Skeletal muscle tissue (tissue), 4 donors: Measurements from ENCODE around the gene RBM17. TPM values are rescaled to one million over a fixed set of nuclear protein-coding genes. Genes with fewer than 3 reads are reported as not detected.
"Not testable (repeated sequence)": the region's sequence is repeated elsewhere in the genome, so short reads cannot be mapped to it uniquely, and the experiment has no call there.

ENCODE experiments used
- H3K27ac ChIP-seq: one replicate; pipeline ENCODE4 v1.7.0; 2013; ENCODE audit warnings: mild to moderate bottlenecking, low read depth, low read length, inconsistent platforms
- H3K27me3 ChIP-seq, 3 donors: one replicate each; pipeline ENCODE4 v1.7.0; 2013; ENCODE audit warnings: low read length in 3 of 3; ENCODE audit not compliant: control insufficient read depth in 3 of 3, insufficient read depth in 3 of 3
- H3K36me3 ChIP-seq, 3 donors: one replicate each; pipeline ENCODE4 v1.7.0; 2013; ENCODE audit warnings: low read length in 3 of 3; ENCODE audit not compliant: control insufficient read depth in 3 of 3, insufficient read depth in 3 of 3
- H3K4me1 ChIP-seq, 3 donors: one replicate each; pipeline ENCODE4 v1.7.0; 2013; ENCODE audit warnings: low read length in 3 of 3, mild to moderate bottlenecking in 3 of 3; ENCODE audit not compliant: control insufficient read depth in 3 of 3, insufficient read depth in 3 of 3
- H3K4me3 ChIP-seq, 3 donors: one replicate each; pipeline ENCODE4 v1.7.0; 2013; ENCODE audit warnings: low read length in 3 of 3
- H3K9ac ChIP-seq, 3 donors: one replicate each; pipeline ENCODE4 v1.7.0; 2013; ENCODE audit warnings: low read length in 3 of 3, mild to moderate bottlenecking in 3 of 3, moderate library complexity in 2 of 3, low read depth in 1 of 3
- H3K9me3 ChIP-seq, 3 donors: one replicate each; pipeline ENCODE4 v1.7.0; 2013; ENCODE audit warnings: low read length in 3 of 3; ENCODE audit not compliant: control insufficient read depth in 3 of 3
- total RNA-seq: library from RNA; depleted of rRNA; stranded (reverse); fragments of >200 nt; gene quantifications from one replicate; pipeline ENCODE4 v1.2.3, GENCODE V29; 2014
- donor health status: Osteomylitis.

Gene RBM17
- total RNA-seq, 1 donor from 2014 or later = 41.2 TPM

DNA sequence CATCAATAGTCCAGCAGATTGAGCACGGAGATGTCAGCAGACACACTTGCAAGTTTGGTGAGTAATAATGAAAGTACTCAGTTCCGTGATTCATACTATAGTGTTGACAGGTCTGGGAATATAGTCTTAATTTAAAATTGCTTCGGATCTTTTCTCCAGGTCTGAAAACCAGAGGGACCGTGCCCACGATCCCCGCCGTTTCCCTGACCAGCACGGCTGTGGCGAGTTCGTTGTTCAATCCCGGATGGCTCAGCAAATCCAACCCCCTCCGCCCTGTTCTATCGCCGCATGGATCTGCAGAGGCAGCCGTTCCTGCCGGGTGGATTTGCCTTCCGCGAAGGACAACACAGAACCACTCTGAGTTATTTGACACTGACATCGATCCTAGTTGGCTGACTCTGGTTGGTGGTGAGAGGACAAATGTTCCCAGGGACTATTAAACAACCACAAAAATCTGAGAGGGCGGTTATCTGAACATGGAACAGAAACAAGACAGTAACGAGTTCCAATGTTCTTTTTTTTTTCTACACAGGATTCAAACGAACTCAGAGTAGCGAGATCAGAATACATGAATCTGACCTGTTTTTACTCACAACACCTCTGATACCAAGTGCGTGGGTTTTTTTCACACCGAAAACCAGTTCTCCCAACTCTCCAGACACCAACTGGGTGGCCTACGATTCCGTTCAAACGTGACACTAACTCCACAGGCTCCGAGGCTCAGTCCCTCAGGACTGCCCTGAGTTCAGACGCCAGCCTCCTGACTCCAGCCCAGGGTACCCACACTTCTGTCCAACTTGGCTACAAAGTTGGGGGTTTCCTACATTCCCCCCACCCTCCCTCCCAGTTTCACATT lies 52.7 kb downstream of the RBM17 start:
- Histone ChIP-seq H3K27me3 (no peaks in the 10 kb centered on the region), H3K9ac (peak overlapping the region; percentile 71 to 84 (median 73)), H3K4me3 (peak overlapping the region; percentile 57 to 75 (median 72)), H3K36me3 (no peaks in the 10 kb centered on the region), H3K27ac (peak overlapping the region; percentile 81), H3K9me3 (no peaks in the 10 kb centered on the region), H3K4me1 (peaks cover 26 to 37% (median 35%) of the 10 kb centered on the region in 3 donors)

DNA sequence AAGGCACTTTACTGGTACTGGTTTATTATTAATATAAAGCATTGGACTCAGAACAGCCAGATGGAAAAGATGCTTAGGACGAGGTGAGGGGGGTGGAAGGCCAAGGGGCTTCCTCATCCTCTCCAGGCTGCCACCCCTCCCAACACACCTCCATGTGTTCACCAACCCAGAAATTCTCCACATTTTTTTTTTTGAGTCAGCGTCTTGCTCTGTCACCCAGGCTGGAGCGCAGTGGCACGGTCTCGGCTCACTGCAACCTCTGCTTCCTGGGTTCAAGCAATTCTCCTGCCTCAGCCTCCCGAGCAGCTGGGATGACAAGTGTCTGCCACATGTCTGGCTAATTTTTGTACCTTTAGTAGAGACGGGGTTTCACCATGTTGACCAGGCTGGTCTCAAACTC lies 53.4 kb downstream of the RBM17 start:
- H3K9me3 ChIP-seq, H3K27me3 ChIP-seq, H3K36me3 ChIP-seq: not testable (repeated sequence)
- H3K4me1 ChIP-seq = peaks cover 26 to 40% (median 34%) of the 10 kb centered on the region in 3 donors
- H3K4me3 ChIP-seq = peak overlapping the region in 1 of 3 donors; percentile 75
- H3K27ac ChIP-seq = peak overlapping the region; percentile 81
- peak overlapping the region in 1 of 3 donors; percentile 71 for H3K9ac ChIP-seq

GRCh38 chr10:6142644-6143043 lies 53.8 kb downstream of the RBM17 start:
- H3K4me1 ChIP-seq = peaks cover 27 to 42% (median 35%) of the 10 kb centered on the region in 3 donors
- H3K27me3 ChIP-seq = no peaks in the 10 kb centered on the region
- H3K9ac ChIP-seq = no peak overlapping the region
- H3K27ac ChIP-seq = peak overlapping the region; percentile 81
- H3K4me3 ChIP-seq = no peak overlapping the region
- no peaks in the 10 kb centered on the region for H3K9me3 ChIP-seq
- H3K36me3 ChIP-seq = no peaks in the 10 kb centered on the region

DNA sequence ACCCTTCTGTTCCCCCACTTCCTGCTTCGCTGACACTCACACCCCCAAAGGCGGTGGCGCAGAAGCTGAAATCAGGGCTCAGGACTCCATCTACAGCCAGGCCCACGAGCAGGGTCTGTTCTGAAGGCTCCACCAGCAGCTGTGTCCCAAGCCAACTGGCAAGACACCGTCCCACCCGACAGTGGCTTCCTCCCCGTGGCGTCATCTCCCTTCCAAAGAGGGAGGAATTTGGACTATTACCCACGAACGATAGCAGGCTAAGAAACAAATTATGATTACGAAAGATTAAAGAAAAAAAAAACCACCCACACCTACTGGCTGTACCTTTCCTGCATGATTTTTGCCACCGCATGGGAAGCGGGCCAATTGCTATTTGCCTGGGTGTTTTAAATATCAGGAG lies 54.3 kb downstream of the RBM17 start:
- Histone ChIP-seq H3K4me1 (peaks cover 32 to 47% (median 39%) of the 10 kb centered on the region in 3 donors), H3K9me3 (no peaks in the 10 kb centered on the region), H3K27ac (no peak overlapping the region)

DNA sequence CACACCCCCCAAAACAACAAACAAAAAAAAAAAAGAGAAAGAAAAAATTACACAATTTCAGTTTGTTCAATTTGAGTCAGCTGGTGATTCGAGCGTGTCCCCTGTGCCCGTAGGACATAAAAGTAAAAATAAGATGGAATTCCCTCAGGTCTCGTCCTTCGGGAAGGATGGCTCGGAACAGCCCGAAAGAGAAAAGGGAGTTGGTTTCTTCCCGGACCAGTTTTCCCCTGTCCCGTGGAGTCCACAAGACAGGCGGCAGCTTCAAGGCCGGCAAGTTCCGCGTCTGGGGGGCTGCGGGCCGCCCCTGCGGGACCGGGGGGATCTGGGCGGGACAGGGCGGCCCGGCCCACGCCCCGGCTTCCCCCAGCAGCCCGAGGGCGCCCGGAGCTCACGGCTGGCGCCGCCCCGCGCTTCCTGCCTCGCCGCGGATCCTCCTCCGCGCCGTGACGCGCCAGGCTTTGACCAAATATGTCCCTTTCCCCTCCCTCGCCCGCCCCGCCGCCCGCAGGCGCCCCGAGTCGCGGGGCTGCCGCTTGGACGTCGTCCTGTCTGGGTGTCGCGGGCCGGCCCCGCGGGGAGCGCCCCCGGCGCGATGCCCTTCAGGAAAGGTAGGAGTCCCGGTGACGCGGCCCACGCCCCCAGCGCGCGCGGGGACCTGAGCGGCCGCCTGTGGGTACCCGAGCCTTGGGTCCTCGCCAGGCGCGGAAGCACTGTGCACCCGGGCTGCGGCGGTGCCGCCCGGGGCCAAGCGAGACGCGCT lies 55.8 kb downstream of the RBM17 start:
- H3K9me3 ChIP-seq = no peaks in the 10 kb centered on the region
- peaks cover 0 to 2% (median 0%) of the 10 kb centered on the region in 3 donors for H3K36me3 ChIP-seq
- peak overlapping the region; percentile 83 to 95 (median 85) for H3K9ac ChIP-seq
- H3K27me3 ChIP-seq = no peaks in the 10 kb centered on the region
- H3K4me1 ChIP-seq = peaks cover 35 to 52% (median 40%) of the 10 kb centered on the region in 3 donors
- peak overlapping the region; percentile 82 to 88 (median 88) for H3K4me3 ChIP-seq
- peak overlapping the region; percentile 77 for H3K27ac ChIP-seq

More for the DNA sequence above, 54.3 kb downstream of the RBM17 start:
- H3K9ac ChIP-seq = no peak overlapping the region
- no peaks in the 10 kb centered on the region for H3K27me3 ChIP-seq
- H3K36me3 ChIP-seq = peaks cover 0 to 1% (median 0%) of the 10 kb centered on the region in 3 donors
- no peak overlapping the region for H3K4me3 ChIP-seq

DNA sequence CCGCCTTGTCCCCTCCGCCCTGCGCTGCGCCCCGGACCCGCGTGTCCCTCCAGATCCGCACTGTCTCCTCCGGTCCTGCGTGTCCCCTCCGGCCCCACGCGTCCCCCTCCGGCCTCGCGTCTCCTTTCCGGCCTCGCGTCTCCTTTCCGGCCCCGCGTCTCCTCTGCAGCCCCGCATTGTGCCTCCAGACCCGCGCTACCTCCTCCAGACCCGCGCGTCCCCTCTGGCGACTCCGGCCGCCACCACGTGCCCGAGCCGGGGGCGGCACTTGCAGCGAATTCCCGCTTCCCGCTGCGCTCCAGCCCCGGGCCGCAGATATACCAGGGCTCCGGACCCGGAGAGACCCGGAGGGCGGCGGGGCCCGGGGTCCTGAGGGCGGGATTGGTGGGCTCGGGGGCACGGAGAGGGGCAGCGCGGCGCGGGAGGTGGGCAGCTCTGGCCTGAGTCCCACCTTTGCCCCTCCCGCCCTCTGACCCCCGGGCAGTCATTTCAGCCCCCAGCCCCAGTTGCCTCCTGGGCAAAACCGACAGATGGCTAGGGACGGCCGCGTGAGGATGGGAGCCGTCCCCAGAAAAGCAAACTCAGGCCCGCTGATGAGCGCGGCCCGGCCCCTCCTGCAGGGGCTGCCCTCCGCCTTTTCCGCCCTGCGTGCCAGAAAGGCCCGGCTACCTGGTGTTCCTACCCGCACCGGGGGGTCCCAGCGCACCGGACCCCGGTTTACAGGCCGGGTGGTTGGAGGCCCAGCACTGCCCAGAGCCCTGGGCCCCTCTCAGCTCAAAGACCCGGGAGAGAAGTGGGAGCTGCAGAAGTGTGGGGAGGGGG lies 56.5 kb downstream of the RBM17 start:
- H3K27me3 ChIP-seq = no peaks in the 10 kb centered on the region
- peak overlapping the region; percentile 62 to 88 (median 88) for H3K4me3 ChIP-seq

DNA sequence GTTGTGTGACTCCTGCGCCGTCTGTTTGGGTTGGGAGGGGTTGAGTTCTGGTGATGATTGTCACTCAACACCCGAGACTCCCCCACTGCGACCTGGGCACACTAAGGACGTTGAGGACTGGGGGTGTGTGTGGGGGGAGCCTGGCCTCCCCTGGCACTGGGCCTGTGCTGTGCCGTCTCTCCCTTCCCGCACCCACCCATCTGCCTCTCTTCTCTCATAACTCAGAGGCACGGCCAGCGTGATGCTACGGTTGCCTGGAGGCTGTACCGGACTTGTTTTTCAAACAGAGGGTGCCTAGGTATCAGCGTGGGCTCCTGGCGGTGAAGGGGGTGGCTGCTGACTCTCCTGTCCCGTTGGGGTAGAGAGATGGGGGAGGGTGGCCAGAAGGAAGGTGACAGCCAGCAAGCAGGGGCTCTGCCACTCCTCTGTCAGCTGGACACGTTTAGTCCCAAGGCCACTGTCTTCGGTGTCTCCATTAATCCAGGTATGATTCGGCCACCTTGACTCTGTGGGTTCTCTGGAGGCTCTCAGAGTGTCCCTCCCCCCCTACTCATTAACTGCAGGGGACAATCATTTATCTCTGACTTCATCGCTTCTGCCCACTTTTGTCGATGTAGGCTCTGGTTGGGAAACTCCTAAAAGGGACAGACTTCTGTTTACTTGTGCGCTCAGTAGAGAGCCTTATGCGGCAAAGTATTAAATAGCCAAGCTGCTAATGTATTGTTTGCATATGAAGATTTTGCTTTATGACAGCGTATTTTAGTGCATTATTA lies 57.4 kb downstream of the RBM17 start:
- H3K36me3 ChIP-seq = peaks cover 0 to 2% (median 0%) of the 10 kb centered on the region in 3 donors
- peak overlapping the region in 2 of 3 donors; percentile 85 to 95 for H3K9ac ChIP-seq
- H3K27me3 ChIP-seq = no peaks in the 10 kb centered on the region
- H3K27ac ChIP-seq = peak overlapping the region; percentile 77
- H3K4me1 ChIP-seq = peaks cover 28 to 43% (median 31%) of the 10 kb centered on the region in 3 donors
- H3K4me3 ChIP-seq = peak overlapping the region; percentile 62 to 88 (median 88)
- H3K9me3 ChIP-seq = no peaks in the 10 kb centered on the region

More for the DNA sequence above, 56.5 kb downstream of the RBM17 start:
- H3K27ac ChIP-seq = peak overlapping the region; percentile 77
- H3K36me3 ChIP-seq = peaks cover 0 to 2% (median 0%) of the 10 kb centered on the region in 3 donors
- peak overlapping the region; percentile 83 to 95 (median 85) for H3K9ac ChIP-seq
- no peaks in the 10 kb centered on the region for H3K9me3 ChIP-seq
- H3K4me1 ChIP-seq = peaks cover 32 to 46% (median 35%) of the 10 kb centered on the region in 3 donors

DNA sequence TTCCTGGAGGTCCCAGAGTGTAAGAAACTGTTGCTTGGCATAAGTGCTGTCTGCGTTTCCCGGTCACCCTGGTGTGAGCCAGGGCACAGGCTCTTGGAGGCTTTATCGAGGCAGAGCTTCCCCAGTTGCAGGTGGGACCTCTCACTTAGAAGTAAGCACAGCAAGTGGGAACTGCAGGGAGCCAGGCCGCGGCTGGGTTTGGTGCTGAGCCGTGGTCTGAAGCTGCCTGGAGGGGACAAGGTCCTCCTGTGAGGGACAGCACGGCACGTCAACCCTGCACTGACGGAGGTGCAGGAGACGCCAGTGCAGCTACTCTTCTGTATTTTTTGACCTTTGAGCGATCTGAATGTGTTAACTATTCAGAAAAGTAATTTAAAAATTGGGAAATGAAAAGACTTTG lies 58.1 kb downstream of the RBM17 start:
- H3K36me3 ChIP-seq = peaks cover 0 to 2% (median 0%) of the 10 kb centered on the region in 3 donors
- H3K27ac ChIP-seq = no peak overlapping the region
- no peaks in the 10 kb centered on the region for H3K27me3 ChIP-seq
- H3K9ac ChIP-seq = peak overlapping the region in 1 of 3 donors; percentile 18
- H3K9me3 ChIP-seq = no peaks in the 10 kb centered on the region
- H3K4me1 ChIP-seq = peaks cover 29 to 48% (median 32%) of the 10 kb centered on the region in 3 donors
- H3K4me3 ChIP-seq = no peak overlapping the region

DNA sequence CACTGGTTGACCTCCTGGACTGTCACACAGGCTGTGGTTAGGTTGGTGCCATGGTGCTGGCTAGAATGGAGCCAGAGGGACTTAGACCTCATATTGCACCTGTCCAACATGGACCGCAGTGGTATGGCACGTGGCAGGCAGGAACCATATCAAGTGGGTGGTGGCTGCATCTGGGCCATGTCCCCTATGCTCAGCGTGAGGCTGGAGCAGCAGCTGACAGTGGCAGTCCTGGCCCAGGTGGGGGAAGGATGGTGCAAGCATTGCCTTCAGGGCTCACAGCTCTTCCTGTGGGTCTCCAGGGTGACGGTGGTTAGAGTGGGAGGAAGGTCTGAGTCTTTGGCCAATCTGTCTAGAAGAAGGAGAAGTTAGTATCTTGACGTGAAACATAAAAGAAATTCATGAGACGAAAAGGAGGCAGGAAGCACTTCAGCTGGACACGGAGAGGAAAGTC lies 59.4 kb downstream of the RBM17 start:
- no peaks in the 10 kb centered on the region for H3K27me3 ChIP-seq
- H3K4me3 ChIP-seq = no peak overlapping the region
- no peak overlapping the region for H3K9ac ChIP-seq
- H3K36me3 ChIP-seq = peaks cover 0 to 2% (median 0%) of the 10 kb centered on the region in 3 donors
- no peaks in the 10 kb centered on the region for H3K9me3 ChIP-seq
- no peak overlapping the region for H3K27ac ChIP-seq
- H3K4me1 ChIP-seq = peaks cover 29 to 46% (median 31%) of the 10 kb centered on the region in 3 donors
